ENCODE data around the gene BBLN. TPM values are rescaled to one million over a fixed set of nuclear protein-coding genes. Genes with fewer than 3 reads are reported as not detected.

Gene BBLN
- total RNA-seq, 1 donor from 2014 or later = 39.0 TPM

- H3K4me1 ChIP-seq = peaks cover 10% of the 10 kb centered on the region
- intact Hi-C loops (cut with DNase I) = no loop called here
- peaks cover 25% of the 10 kb centered on the region for H3K27me3 ChIP-seq
- no peaks in the 10 kb centered on the region for H3K9me3 ChIP-seq
- ATAC-seq (no peak), DNase-seq (no peak)
- H3K27ac ChIP-seq = no peak overlapping the region
- H3K36me3 ChIP-seq = no peaks in the 10 kb centered on the region
- no peak for TF ChIP-seq CTCF (IDR thresholded peaks at IDR 0.05)
- no peak overlapping the region for H3K4me3 ChIP-seq
Measured at GRCh38 chr9:128206916-128207910, 47.1 kb downstream of the BBLN start.

GRCh38 chr9:128208386-128208785 lies 48.3 kb downstream of the BBLN start:
- Histone ChIP-seq H3K36me3 (no peaks in the 10 kb centered on the region), H3K9me3 (no peaks in the 10 kb centered on the region), H3K27me3 (peaks cover 25% of the 10 kb centered on the region), H3K4me3 (no peak overlapping the region), H3K27ac (no peak overlapping the region), H3K4me1 (peaks cover 7% of the 10 kb centered on the region)
- ATAC-seq = no peak
- no peak for TF ChIP-seq CTCF (IDR thresholded peaks at IDR 0.05)
- DNase-seq = no peak
- intact Hi-C loops (cut with DNase I) = no loop called here

DNA sequence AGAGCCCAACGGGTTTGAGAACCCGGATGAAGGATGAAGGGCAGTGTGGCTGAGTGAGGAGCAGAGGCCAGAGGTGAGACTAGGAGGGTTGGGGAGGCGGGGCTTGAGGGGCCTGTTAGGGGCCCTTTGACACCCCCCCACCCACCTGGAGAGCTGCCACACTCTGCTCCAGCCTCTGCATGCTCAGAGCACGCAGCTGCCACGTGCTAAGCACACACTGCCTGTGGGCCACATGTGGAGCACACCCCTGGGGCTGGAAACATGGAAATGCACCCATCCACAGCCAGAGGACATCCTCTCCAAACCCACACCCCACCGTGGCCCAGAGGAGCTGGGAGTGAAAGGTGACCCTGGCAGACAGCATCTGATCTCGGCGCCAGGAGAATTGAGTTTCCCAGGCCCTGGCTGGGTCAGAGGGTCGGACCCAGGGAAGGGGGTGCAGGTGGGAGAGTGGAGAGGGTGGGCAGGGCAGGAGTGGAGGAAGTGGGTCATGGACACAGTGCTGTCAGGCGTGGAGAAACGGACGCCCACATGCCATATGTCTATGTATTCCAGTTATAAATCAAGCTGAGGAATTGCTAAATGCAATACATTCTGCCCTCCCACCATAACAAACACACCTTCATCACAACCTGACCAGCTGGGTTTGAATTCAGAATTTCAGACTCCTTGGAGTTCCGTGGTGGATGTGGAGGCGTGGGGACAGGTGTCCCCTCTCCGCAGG lies 49.0 kb downstream of the BBLN start:
- Histone ChIP-seq H3K9me3 (no peaks in the 10 kb centered on the region), H3K4me3 (no peak overlapping the region), H3K36me3 (no peaks in the 10 kb centered on the region), H3K27me3 (peaks cover 19% of the 10 kb centered on the region), H3K27ac (no peak overlapping the region), H3K4me1 (peaks cover 3% of the 10 kb centered on the region)
- ATAC-seq (no peak), DNase-seq (no peak)
- no peak for TF ChIP-seq CTCF (IDR thresholded peaks at IDR 0.05)
- intact Hi-C loops (cut with DNase I) = no loop called here

GRCh38 chr9:128211186-128211980 lies 51.3 kb downstream of the BBLN start:
- ATAC-seq = no peak
- no peak overlapping the region for H3K27ac ChIP-seq

More at GRCh38 chr9:128211186-128211980, 51.3 kb downstream of the BBLN start:
- TF ChIP-seq CTCF (IDR thresholded peaks at IDR 0.05) = no peak
- Histone ChIP-seq H3K4me1 (no peaks in the 10 kb centered on the region), H3K36me3 (no peaks in the 10 kb centered on the region), H3K27me3 (no peaks in the 10 kb centered on the region), H3K4me3 (no peak overlapping the region), H3K9me3 (no peaks in the 10 kb centered on the region)
- no peak for DNase-seq
- intact Hi-C loops (cut with DNase I) = no loop called here
